Measurements from ENCODE around the gene TFEC. TPM values are rescaled to one million over a fixed set of nuclear protein-coding genes. Genes with fewer than 3 reads are reported as not detected.

TFEC gene
- total and polyA plus RNA-seq, 10 of the 15 experiments (the other 5 are each of a cell fraction or from before 2014, with no cell fraction given): 0.18 to 5.8 (median 2.4) TPM

DNA sequence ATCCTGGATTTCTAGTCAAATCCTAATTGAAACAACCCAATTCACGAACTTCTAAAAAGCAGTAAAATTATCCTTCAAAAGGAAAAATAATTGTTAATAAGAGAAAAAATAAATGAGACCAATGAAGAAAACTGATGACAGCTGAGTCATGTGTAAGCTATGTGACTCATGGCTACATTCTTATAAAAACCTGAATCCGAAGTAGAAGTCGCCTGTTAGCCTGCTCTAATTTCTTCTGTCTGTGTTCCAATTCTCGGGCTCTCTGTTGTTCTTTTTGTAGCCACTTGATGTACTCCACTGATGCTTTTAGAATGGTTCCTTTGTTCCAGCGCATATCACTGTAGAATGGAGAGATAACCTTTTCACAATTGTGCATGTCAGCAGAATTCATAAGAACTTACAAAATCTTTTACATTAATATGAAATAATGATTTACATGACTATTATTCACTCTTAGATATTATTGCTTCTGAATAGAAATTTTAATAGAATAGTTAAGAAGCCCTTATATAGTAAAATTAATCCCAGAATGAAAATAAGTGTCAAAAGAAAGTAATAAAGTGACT, 88.8 kb downstream of the TFEC start (continued):
- TF ChIP-seq, protein P1, sequence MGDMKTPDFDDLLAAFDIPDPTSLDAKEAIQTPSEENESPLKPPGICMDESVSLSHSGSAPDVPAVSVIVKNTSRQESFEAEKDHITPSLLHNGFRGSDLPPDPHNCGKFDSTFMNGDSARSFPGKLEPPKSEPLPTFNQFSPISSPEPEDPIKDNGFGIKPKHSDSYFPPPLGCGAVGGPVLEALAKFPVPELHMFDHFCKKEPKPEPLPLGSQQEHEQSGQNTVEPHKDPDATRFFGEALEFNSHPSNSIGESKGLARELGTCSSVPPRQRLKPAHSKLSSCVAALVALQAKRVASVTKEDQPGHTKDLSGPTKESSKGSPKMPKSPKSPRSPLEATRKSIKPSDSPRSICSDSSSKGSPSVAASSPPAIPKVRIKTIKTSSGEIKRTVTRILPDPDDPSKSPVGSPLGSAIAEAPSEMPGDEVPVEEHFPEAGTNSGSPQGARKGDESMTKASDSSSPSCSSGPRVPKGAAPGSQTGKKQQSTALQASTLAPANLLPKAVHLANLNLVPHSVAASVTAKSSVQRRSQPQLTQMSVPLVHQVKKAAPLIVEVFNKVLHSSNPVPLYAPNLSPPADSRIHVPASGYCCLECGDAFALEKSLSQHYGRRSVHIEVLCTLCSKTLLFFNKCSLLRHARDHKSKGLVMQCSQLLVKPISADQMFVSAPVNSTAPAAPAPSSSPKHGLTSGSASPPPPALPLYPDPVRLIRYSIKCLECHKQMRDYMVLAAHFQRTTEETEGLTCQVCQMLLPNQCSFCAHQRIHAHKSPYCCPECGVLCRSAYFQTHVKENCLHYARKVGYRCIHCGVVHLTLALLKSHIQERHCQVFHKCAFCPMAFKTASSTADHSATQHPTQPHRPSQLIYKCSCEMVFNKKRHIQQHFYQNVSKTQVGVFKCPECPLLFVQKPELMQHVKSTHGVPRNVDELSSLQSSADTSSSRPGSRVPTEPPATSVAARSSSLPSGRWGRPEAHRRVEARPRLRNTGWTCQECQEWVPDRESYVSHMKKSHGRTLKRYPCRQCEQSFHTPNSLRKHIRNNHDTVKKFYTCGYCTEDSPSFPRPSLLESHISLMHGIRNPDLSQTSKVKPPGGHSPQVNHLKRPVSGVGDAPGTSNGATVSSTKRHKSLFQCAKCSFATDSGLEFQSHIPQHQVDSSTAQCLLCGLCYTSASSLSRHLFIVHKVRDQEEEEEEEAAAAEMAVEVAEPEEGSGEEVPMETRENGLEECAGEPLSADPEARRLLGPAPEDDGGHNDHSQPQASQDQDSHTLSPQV (IDR thresholded peaks at IDR 0.05): no peak
- no peak for TF ChIP-seq IKZF2 (IDR thresholded peaks at IDR 0.05)
- TF ChIP-seq ZNF217 (IDR thresholded peaks at IDR 0.05): no peak
- TF ChIP-seq, protein P2, sequence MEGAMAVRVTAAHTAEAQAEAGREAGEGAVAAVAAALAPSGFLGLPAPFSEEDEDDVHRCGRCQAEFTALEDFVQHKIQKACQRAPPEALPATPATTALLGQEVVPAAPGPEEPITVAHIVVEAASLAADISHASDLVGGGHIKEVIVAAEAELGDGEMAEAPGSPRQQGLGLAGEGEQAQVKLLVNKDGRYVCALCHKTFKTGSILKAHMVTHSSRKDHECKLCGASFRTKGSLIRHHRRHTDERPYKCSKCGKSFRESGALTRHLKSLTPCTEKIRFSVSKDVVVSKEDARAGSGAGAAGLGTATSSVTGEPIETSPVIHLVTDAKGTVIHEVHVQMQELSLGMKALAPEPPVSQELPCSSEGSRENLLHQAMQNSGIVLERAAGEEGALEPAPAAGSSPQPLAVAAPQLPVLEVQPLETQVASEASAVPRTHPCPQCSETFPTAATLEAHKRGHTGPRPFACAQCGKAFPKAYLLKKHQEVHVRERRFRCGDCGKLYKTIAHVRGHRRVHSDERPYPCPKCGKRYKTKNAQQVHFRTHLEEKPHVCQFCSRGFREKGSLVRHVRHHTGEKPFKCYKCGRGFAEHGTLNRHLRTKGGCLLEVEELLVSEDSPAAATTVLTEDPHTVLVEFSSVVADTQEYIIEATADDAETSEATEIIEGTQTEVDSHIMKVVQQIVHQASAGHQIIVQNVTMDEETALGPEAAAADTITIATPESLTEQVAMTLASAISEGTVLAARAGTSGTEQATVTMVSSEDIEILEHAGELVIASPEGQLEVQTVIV (IDR thresholded peaks at IDR 0.05; ENCODE audit: borderline replicate concordance, partially characterized antibody): no peak
- TF ChIP-seq, protein P3, sequence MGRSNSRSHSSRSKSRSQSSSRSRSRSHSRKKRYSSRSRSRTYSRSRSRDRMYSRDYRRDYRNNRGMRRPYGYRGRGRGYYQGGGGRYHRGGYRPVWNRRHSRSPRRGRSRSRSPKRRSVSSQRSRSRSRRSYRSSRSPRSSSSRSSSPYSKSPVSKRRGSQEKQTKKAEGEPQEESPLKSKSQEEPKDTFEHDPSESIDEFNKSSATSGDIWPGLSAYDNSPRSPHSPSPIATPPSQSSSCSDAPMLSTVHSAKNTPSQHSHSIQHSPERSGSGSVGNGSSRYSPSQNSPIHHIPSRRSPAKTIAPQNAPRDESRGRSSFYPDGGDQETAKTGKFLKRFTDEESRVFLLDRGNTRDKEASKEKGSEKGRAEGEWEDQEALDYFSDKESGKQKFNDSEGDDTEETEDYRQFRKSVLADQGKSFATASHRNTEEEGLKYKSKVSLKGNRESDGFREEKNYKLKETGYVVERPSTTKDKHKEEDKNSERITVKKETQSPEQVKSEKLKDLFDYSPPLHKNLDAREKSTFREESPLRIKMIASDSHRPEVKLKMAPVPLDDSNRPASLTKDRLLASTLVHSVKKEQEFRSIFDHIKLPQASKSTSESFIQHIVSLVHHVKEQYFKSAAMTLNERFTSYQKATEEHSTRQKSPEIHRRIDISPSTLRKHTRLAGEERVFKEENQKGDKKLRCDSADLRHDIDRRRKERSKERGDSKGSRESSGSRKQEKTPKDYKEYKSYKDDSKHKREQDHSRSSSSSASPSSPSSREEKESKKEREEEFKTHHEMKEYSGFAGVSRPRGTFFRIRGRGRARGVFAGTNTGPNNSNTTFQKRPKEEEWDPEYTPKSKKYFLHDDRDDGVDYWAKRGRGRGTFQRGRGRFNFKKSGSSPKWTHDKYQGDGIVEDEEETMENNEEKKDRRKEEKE (IDR thresholded peaks at IDR 0.05): no peak
- TF ChIP-seq JUNB (IDR thresholded peaks at IDR 0.05): no peak
- TF ChIP-seq MTA2 (IDR thresholded peaks at IDR 0.05; ENCODE audit: low read depth): no peak
- no peak for TF ChIP-seq ESRRA (IDR thresholded peaks at IDR 0.05; ENCODE audit: low read length)
- TF ChIP-seq, protein P4, sequence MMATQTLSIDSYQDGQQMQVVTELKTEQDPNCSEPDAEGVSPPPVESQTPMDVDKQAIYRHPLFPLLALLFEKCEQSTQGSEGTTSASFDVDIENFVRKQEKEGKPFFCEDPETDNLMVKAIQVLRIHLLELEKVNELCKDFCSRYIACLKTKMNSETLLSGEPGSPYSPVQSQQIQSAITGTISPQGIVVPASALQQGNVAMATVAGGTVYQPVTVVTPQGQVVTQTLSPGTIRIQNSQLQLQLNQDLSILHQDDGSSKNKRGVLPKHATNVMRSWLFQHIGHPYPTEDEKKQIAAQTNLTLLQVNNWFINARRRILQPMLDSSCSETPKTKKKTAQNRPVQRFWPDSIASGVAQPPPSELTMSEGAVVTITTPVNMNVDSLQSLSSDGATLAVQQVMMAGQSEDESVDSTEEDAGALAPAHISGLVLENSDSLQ (IDR thresholded peaks at IDR 0.05): no peak
